Right lobe of liver (tissue), 4 donors: ENCODE results near the gene IQCH.

Experiments used
- POLR2A ChIP-seq: fragments of 450-650 bp; IDR thresholded peaks from one replicate; pipeline ENCODE4 v1.6.1; 2017; ENCODE audit warnings: antibody characterized with exemption, mild to moderate bottlenecking
- TF ChIP-seq, protein P1 (sequence below), 4 donors: fragments of 200-600 bp in 3 of 4; fragments of 450-650 bp in 1 of 4; IDR thresholded peaks; one replicate each; pipeline versions ENCODE4 v1.5.1 to v1.8.0; 2016 to 2022; ENCODE audit warnings: antibody characterized with exemption in 4 of 4, mild to moderate bottlenecking in 2 of 4
- donor health status: DM: no; HTN: no; CAD: no.
- donor health status: DM: no; HTN: no; CAD: no.
- donor health status: DM: no; HTN: yes; CAD: no.

DNA sequence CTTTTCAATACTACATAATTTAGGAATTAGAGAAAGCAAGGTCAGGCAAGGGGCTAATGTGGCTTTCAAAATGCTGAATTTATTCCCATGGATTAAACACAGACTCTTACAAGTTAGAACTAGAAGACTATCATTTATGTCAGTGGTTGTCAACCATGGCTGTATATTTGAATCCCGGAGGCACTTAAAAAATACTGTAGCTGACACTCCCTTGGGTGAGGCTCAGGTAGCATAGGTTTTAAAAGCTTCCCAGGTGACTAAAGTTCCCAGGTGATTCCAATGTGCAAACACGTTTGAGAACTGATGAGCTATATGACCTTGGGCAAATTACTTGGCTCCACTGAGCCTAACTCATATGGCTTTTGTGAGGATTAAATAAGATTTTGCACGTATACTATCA lies 29.7 kb upstream of the IQCH start:
- TF ChIP-seq, protein P1, sequence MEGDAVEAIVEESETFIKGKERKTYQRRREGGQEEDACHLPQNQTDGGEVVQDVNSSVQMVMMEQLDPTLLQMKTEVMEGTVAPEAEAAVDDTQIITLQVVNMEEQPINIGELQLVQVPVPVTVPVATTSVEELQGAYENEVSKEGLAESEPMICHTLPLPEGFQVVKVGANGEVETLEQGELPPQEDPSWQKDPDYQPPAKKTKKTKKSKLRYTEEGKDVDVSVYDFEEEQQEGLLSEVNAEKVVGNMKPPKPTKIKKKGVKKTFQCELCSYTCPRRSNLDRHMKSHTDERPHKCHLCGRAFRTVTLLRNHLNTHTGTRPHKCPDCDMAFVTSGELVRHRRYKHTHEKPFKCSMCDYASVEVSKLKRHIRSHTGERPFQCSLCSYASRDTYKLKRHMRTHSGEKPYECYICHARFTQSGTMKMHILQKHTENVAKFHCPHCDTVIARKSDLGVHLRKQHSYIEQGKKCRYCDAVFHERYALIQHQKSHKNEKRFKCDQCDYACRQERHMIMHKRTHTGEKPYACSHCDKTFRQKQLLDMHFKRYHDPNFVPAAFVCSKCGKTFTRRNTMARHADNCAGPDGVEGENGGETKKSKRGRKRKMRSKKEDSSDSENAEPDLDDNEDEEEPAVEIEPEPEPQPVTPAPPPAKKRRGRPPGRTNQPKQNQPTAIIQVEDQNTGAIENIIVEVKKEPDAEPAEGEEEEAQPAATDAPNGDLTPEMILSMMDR (IDR thresholded peaks at IDR 0.05), result no peak
- TF ChIP-seq POLR2A, result no peak
